HG03066 (cell line): ENCODE measurements around the gene FBLN2.

Source experiments
- ATAC-seq: cut with Tn5 transposase; IDR thresholded peaks from one replicate; pipeline ENCODE4 v1.9.1; 2021; ENCODE audit warnings: low read depth; ENCODE audit not compliant: unreplicated experiment

Gene FBLN2

DNA sequence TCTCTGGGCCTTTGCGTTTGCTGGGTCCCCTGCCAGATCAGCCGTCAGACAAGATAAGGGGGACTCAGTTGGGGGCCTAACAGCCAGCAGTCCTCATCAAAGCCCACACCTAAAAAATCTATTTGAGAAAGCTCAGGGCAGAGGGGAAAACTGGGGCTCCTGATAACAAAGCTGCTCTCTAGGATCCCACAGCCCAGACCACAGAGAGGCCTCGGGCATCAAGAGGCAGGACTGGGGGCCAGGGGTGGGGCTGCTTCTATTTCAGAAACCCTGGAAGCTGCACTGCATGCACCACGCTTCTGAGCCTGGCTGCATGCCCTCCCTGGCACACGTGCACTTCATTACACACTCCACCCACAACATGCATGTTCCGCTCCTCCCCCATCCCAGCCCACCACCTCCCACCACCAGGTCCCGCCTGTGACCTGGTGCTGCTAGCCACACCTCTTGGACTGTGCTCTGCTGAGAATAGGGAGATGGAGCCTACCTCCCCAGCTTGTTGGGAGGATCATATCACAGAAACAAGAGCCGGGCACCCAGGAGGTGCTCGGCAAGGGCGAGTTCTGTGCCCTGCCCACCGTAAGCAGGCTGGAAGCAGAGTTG lies 26.6 kb downstream of the FBLN2 start:
- no peak for ATAC-seq

- ATAC-seq, result no peak
Measured at GRCh38 chr3:13577181-13578121, 28.5 kb downstream of the FBLN2 start.

DNA sequence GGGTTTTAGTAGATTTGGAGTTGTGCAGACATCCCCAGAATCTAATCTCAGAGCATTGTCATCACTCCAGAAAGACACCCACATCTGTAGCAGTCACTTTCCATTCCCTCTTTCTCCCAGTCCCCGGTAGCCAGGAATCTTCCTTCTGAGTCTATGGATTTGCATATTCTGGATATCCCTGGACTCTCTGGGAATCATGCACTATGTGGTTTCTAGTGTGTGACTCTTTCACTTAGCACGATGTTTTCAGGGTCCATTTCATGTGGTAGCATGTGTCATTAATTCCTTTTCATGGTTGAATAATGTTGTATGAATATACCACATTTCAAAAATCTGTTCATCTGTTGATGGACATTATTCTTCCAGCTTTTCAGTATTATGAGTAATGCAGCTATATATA lies 29.3 kb downstream of the FBLN2 start:
- ATAC-seq, result no peak

DNA sequence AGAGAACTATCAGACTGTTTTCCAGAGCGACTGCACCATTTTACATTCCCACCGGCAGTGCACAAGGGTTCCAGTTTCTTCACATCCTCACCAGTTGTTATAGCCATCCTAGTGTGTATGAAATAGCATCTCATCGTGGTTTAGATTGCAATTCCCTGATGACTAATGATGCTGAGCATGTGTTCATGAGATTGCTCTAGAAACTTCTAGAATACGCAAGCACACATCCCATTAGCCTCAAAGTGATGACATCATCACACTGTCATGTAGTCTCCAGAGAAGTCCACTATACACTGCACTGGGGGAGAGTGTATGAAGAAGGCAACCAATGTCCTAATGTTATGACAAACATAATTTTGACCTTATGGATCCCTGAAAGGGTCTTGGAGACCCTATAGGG lies 30.1 kb downstream of the FBLN2 start:
- no peak for ATAC-seq

GRCh38 chr3:13580256-13581023 lies 31.5 kb downstream of the FBLN2 start:
- ATAC-seq, result no peak

DNA sequence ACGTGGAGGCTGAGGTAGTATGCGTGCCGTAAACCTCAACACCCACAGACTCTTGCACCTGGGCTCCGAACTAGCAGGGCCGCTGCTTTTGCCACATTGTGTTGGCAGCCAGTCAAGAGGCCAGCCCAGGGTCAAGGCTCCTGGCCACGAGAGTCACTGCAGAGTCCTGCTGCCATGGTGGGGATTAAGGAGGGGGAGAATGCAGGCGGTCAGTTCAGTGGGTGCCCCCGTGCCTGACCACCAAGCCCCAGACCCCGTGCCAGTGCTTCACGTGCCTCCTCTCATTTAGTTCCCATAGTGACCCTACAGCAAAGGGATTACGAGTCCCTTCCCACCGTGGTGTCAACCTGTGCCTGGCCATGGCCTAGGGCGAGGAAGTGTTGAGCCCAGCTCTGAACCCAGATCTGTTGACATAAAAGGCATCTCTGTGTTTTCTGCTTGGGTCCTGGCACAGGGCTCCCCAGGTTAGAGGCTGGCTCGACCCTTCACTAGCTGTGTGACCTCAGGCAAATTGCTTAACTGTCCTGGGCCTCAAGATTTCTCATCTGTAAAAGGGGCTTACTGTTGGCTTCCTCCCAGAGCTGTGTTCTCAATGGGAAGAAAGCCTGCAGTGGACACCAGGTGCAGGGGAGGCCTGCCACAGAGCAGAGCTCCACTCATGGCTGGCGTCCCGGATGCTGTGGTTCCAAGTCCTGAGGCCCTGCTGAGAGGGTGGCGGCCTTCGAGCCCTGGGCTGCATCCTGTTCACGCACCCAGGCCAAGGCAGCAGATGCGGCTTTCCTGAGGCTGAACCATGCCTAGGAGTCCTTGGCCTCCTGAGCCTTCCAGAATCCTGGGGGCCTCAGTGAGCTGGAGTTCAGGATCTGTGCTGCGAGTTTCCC lies 32.8 kb downstream of the FBLN2 start:
- ATAC-seq, result no peak

- ATAC-seq, result no peak
Measured at GRCh38 chr3:13582366-13583250, 33.7 kb downstream of the FBLN2 start.

- no peak for ATAC-seq
Measured at GRCh38 chr3:13583251-13584180, 34.6 kb downstream of the FBLN2 start.

DNA sequence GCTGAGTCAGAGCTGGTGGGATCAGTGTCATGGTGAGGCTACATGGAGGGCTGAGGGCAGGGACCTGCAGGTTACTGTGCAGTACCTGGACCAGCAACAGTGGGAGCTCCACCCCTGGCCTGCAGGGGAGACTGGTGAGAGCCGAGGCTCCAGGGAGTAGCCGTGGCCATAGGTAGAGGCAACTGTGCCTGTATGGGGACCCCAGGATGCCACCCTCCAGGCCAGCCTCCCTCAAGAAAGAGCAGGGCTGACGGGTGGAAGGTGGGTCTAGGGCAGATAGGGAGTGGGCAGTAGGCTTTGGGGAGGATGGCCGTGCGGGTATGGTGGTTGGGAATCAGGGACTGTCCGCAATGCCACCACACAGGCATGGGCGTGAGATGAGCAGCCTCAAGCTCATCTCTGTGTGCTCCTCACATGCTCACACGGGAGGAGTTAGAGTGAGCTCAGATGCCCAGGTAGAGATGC lies 35.5 kb downstream of the FBLN2 start:
- ATAC-seq, result no peak

GRCh38 chr3:13584901-13585300 lies 36.0 kb downstream of the FBLN2 start:
- no peak for ATAC-seq

- no peak for ATAC-seq
Measured at GRCh38 chr3:13587442-13587841, 38.5 kb downstream of the FBLN2 start.

DNA sequence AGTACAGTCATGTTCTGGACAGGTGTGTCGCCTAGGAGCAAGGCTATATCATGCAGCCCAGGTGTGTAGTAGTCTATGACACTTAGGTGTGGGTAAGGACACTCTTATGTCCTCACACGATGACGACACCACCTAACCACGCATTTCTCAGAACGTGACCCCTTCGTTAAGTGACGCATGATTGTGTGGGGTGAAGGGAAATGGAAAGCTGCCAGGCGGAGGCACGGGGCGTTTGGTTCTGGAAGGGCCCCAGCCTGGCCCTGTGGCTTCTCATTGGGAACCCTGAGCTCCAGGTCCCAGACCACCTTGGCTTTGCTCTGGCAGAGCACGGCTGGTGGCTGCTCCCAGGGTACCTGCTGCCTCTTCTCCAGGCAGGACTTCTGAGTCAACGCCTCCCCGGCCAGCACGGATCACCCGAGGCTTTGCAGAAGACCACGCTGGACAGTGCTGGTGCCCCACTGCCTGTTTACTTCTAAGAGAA lies 39.3 kb downstream of the FBLN2 start:
- ATAC-seq, result no peak

- no peak for ATAC-seq
Measured at GRCh38 chr3:13588993-13589392, 40.1 kb downstream of the FBLN2 start.

GRCh38 chr3:13590841-13591520 lies 42.1 kb downstream of the FBLN2 start:
- ATAC-seq, result no peak

DNA sequence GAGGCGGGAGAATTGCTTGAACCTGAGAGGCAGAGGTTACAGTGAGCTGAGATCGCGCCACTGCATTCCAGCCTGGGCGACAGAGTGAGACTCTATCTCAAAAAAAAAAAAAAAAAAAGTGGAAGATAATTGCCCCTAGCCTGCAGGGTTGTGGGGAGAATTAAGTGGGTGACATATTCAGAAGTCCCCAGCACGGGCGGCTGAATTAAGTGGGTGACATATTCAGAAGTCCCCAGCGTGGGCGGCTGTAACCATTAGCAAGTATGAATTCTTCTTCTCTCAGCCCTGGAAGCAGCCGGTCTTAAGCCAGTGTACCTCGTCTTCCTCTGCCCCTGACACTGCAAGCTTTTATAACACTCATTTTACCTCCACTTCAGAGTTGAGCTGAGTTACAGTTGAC lies 44.7 kb downstream of the FBLN2 start:
- no peak for ATAC-seq

GRCh38 chr3:13594146-13594545 lies 45.2 kb downstream of the FBLN2 start:
- no peak for ATAC-seq

- no peak for ATAC-seq
Measured at GRCh38 chr3:13594991-13595421, 46.1 kb downstream of the FBLN2 start.
